SU-DHL-6 (cell line): ENCODE results near the gene PIRT.

ENCODE experiments used
- H2AFZ ChIP-seq: fragments of 200-600 bp; sonication (generic); 2 replicates; pipeline ENCODE4 v1.6.1; 2014; ENCODE audit warnings: low read depth, mild to moderate bottlenecking, moderate library complexity, mixed read lengths, antibody characterized with exemption, low read length; ENCODE audit not compliant: severe bottlenecking
- H3F3A ChIP-seq: fragments of 200-600 bp; shearing (Covaris generic); 2 replicates; pipeline ENCODE4 v1.6.0; 2016; ENCODE audit warnings: antibody characterized with exemption, mild to moderate bottlenecking; ENCODE audit not compliant: insufficient read depth
- H3K27ac ChIP-seq: fragments of 200-600 bp; sonication (generic); 2 replicates; pipeline ENCODE4 v1.5.1; 2016; ENCODE audit warnings: low read depth, mild to moderate bottlenecking, low read length, moderate library complexity, mixed read lengths
- H3K27me3 ChIP-seq: fragments of 200-600 bp; sonication (generic), shearing (Covaris generic); 2 replicates; pipeline ENCODE4 v1.6.0; 2014; ENCODE audit warnings: mild to moderate bottlenecking, low read length
- H3K36me3 ChIP-seq: fragments of 200-600 bp; sonication (generic); 2 replicates; pipeline ENCODE4 v1.6.1; 2014; ENCODE audit warnings: mild to moderate bottlenecking, low read length, mixed read lengths
- H3K4me2 ChIP-seq: fragments of 300-600, 200-600 bp; shearing (Covaris generic), sonication (generic); 2 replicates; pipeline ENCODE4 v1.6.0; 2014; ENCODE audit warnings: low read length, low read depth, mild to moderate bottlenecking; ENCODE audit not compliant: poor library complexity, severe bottlenecking
- H3K4me3 ChIP-seq: fragments of 200-600 bp; sonication (generic); 2 replicates; pipeline ENCODE4 v1.5.1; 2014; ENCODE audit warnings: antibody characterized with exemption, low read length, mild to moderate bottlenecking, mixed read lengths; ENCODE audit not compliant: insufficient read depth, poor library complexity, severe bottlenecking
- H3K79me2 ChIP-seq: fragments of 200-600 bp; sonication (generic); 2 replicates; pipeline ENCODE4 v1.6.1; 2014; ENCODE audit warnings: mild to moderate bottlenecking, low read length, moderate library complexity; ENCODE audit not compliant: insufficient read depth
- H3K9ac ChIP-seq: fragments of 200-600 bp; sonication (generic); 2 replicates; pipeline ENCODE4 v1.7.0; 2014; ENCODE audit warnings: mild to moderate bottlenecking, low read length
- H3K9me2 ChIP-seq: fragments of 200-600 bp; sonication (generic); replicated peaks from 2 replicates; pipeline ENCODE4 v1.6.1; 2014; ENCODE audit warnings: low read length; ENCODE audit not compliant: insufficient read depth
- H3K9me3 ChIP-seq: fragments of 200-600 bp; sonication (generic); 2 replicates; pipeline ENCODE4 v1.6.1; 2014; ENCODE audit warnings: low read length, mixed read lengths; ENCODE audit not compliant: insufficient read depth
- H4K20me1 ChIP-seq: fragments of 200-600 bp; sonication (generic); 2 replicates; pipeline ENCODE4 v1.6.1; 2014; ENCODE audit warnings: low read depth, mild to moderate bottlenecking, antibody characterized with exemption, low read length, moderate library complexity, mixed read lengths
- CTCF ChIP-seq: fragments of 200-600 bp; sonication (generic); IDR thresholded peaks from one replicate; pipeline ENCODE4 v1.5.1; 2017; ENCODE audit warnings: antibody characterized with exemption, mild to moderate bottlenecking, low read length, moderate library complexity; ENCODE audit not compliant: insufficient read depth, poor library complexity, severe bottlenecking
- EZH2phosphoT487 ChIP-seq: fragments of 200-600 bp; sonication (generic), shearing (Covaris generic); conservative IDR thresholded peaks from 2 replicates; pipeline ENCODE4 v1.6.1; 2018; ENCODE audit warnings: mild to moderate bottlenecking, antibody characterized with exemption, low read length, moderate library complexity, mixed read lengths

PIRT gene

GRCh38 chr17:10824874-10825273 lies 13.0 kb downstream of the PIRT start:
- no peaks in the 10 kb centered on the region for H3K9me2 ChIP-seq
- H4K20me1 ChIP-seq: no peaks in the 10 kb centered on the region
- no peak overlapping the region for H3K4me2 ChIP-seq
- H3F3A ChIP-seq: no peaks in the 10 kb centered on the region
- TF ChIP-seq EZH2phosphoT487: no peak
- no peak for TF ChIP-seq CTCF
- no peaks in the 10 kb centered on the region for H3K9me3 ChIP-seq
- no peak overlapping the region for H3K27ac ChIP-seq
- H3K9ac ChIP-seq: no peak overlapping the region
- no peaks in the 10 kb centered on the region for H3K79me2 ChIP-seq
- no peaks in the 10 kb centered on the region for H3K36me3 ChIP-seq
- no peak overlapping the region for H2AFZ ChIP-seq
- H3K27me3 ChIP-seq: no peaks in the 10 kb centered on the region
- no peak overlapping the region for H3K4me3 ChIP-seq

GRCh38 chr17:10821770-10822169 lies 16.1 kb downstream of the PIRT start:
- no peak overlapping the region for H3K4me3 ChIP-seq
- H2AFZ ChIP-seq: no peak overlapping the region
- H3K9ac ChIP-seq: no peak overlapping the region
- H3K4me2 ChIP-seq: no peak overlapping the region
- H3K9me3 ChIP-seq: no peaks in the 10 kb centered on the region
- TF ChIP-seq CTCF: no peak
- H3K27ac ChIP-seq: no peak overlapping the region
- H4K20me1 ChIP-seq: no peaks in the 10 kb centered on the region
- H3F3A ChIP-seq: no peaks in the 10 kb centered on the region
- no peaks in the 10 kb centered on the region for H3K79me2 ChIP-seq
- H3K36me3 ChIP-seq: no peaks in the 10 kb centered on the region
- H3K27me3 ChIP-seq: no peaks in the 10 kb centered on the region
- H3K9me2 ChIP-seq: no peaks in the 10 kb centered on the region

GRCh38 chr17:10821054-10821453 lies 16.8 kb downstream of the PIRT start:
- no peak overlapping the region for H3K4me3 ChIP-seq
- no peaks in the 10 kb centered on the region for H3K79me2 ChIP-seq
- H3K36me3 ChIP-seq: no peaks in the 10 kb centered on the region
- no peaks in the 10 kb centered on the region for H3K9me3 ChIP-seq
- TF ChIP-seq CTCF (no peak), EZH2phosphoT487 (no peak)
- H2AFZ ChIP-seq: no peak overlapping the region
- H3K9ac ChIP-seq: no peak overlapping the region
- H3K27me3 ChIP-seq: no peaks in the 10 kb centered on the region
- no peaks in the 10 kb centered on the region for H4K20me1 ChIP-seq
- H3F3A ChIP-seq: no peaks in the 10 kb centered on the region
- H3K27ac ChIP-seq: no peak overlapping the region
- H3K9me2 ChIP-seq: no peaks in the 10 kb centered on the region
- no peak overlapping the region for H3K4me2 ChIP-seq

GRCh38 chr17:10815319-10815718 lies 22.6 kb downstream of the PIRT start:
- Histone ChIP-seq H3F3A (no peaks in the 10 kb centered on the region), H2AFZ (no peak overlapping the region), H3K9ac (no peak overlapping the region), H3K27me3 (no peaks in the 10 kb centered on the region), H3K9me3 (no peaks in the 10 kb centered on the region), H3K9me2 (no peaks in the 10 kb centered on the region), H3K36me3 (no peaks in the 10 kb centered on the region), H3K79me2 (no peaks in the 10 kb centered on the region), H3K4me3 (no peak overlapping the region), H3K27ac (no peak overlapping the region), H4K20me1 (no peaks in the 10 kb centered on the region), H3K4me2 (no peak overlapping the region)
- TF ChIP-seq CTCF: no peak
- TF ChIP-seq EZH2phosphoT487: no peak
